Osteocyte (in vitro differentiated cells): ENCODE results near the gene CD200R1L. TPM values are rescaled to one million over a fixed set of nuclear protein-coding genes. Genes with fewer than 3 reads are reported as not detected.
A peak's percentile ranks its signal among the peaks of the same experiment; 100 is the strongest.

ENCODE experiments used
- DNase-seq: peaks from one replicate; pipeline ENCODE4 v3.0.0; 2021; ENCODE audit warnings: mixed read lengths; ENCODE audit not compliant: unreplicated experiment; ENCODE audit errors: extremely low spot score
- H3K27ac Mint-ChIP-seq: one replicate; pipeline ENCODE4 v1.8.0; 2021; ENCODE audit warnings: mild to moderate bottlenecking, mixed read lengths; ENCODE audit not compliant: unreplicated experiment
- H3K27me3 Mint-ChIP-seq: one replicate; pipeline ENCODE4 v1.8.0; 2021; ENCODE audit warnings: mixed read lengths; ENCODE audit not compliant: unreplicated experiment
- H3K36me3 Mint-ChIP-seq: one replicate; pipeline ENCODE4 v1.8.0; 2021; ENCODE audit warnings: mixed read lengths; ENCODE audit not compliant: unreplicated experiment
- H3K4me1 Mint-ChIP-seq: one replicate; pipeline ENCODE4 v1.8.0; 2021; ENCODE audit warnings: mixed read lengths; ENCODE audit not compliant: unreplicated experiment
- H3K4me3 Mint-ChIP-seq: one replicate; pipeline ENCODE4 v1.8.0; 2021; ENCODE audit warnings: mild to moderate bottlenecking, moderate library complexity, mixed read lengths; ENCODE audit not compliant: unreplicated experiment
- H3K9me3 Mint-ChIP-seq: one replicate; pipeline ENCODE4 v1.8.0; 2021; ENCODE audit warnings: mixed read lengths; ENCODE audit not compliant: unreplicated experiment
- total RNA-seq: library from RNA; stranded (reverse); gene quantifications from 2 replicates; pipeline ENCODE4 v1.2.1, GENCODE V29; 2021
- TF ChIP-seq, protein P1 (sequence below): fragments of 200-600 bp; sonication (generic); IDR thresholded peaks from 2 replicates; pipeline ENCODE4 v1.5.0; 2021; ENCODE audit warnings: antibody characterized with exemption, mild to moderate bottlenecking, moderate library complexity

CD200R1L gene
- total RNA-seq, 1 donor from 2014 or later = not detected

DNA sequence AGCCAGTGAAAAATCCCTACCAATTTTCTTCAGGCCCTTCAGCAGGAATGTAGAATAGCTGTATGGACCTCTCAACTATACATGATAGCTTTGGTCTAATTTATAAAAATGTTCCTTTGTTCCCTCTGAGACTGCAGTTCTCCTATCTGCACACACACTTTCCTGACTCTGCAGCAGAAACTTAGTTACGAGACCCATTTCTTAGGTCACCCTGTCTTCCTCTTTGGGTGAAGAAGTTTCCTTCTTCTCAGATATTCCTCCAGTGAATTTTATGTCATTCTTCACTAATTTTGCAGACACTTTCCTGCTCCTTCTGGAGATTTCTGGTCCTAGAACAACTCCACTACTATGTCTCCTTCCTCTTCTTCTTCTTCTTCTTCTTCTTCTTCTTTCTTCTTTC, 42.6 kb downstream of the CD200R1L start:
- H3K27me3 Mint-ChIP-seq = no peaks in the 10 kb centered on the region
- TF ChIP-seq, protein P1, sequence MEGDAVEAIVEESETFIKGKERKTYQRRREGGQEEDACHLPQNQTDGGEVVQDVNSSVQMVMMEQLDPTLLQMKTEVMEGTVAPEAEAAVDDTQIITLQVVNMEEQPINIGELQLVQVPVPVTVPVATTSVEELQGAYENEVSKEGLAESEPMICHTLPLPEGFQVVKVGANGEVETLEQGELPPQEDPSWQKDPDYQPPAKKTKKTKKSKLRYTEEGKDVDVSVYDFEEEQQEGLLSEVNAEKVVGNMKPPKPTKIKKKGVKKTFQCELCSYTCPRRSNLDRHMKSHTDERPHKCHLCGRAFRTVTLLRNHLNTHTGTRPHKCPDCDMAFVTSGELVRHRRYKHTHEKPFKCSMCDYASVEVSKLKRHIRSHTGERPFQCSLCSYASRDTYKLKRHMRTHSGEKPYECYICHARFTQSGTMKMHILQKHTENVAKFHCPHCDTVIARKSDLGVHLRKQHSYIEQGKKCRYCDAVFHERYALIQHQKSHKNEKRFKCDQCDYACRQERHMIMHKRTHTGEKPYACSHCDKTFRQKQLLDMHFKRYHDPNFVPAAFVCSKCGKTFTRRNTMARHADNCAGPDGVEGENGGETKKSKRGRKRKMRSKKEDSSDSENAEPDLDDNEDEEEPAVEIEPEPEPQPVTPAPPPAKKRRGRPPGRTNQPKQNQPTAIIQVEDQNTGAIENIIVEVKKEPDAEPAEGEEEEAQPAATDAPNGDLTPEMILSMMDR = no peak
- peaks cover 5% of the 10 kb centered on the region for H3K9me3 Mint-ChIP-seq
- H3K4me1 Mint-ChIP-seq = peaks cover 22% of the 10 kb centered on the region
- H3K27ac Mint-ChIP-seq = no peak overlapping the region
- no peaks in the 10 kb centered on the region for H3K36me3 Mint-ChIP-seq
- no peak for DNase-seq
- H3K4me3 Mint-ChIP-seq = no peak overlapping the region

DNA sequence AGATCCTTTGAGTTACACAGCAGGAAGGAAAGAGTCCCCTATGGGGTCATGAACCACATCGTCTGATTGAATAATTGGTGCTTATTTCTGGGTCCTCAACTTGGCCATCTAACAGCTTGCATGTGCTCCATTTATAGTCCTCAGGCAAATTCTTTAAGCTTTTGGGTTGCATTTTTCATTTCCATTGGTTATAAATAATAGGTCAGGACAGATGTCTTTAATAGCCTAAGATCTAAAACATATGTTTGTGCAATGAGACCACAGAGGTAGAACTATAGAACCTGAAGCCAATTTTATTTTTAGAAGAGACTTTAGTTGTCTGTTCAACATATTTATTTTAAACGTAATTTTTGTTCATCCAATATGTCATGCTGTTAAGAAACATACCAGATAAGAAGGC, 43.2 kb downstream of the CD200R1L start:
- TF ChIP-seq, protein P1 = no peak
- Mint-ChIP-seq H3K9me3 (peaks cover 5% of the 10 kb centered on the region), H3K36me3 (no peaks in the 10 kb centered on the region), H3K27ac (no peak overlapping the region), H3K4me3 (no peak overlapping the region), H3K27me3 (no peaks in the 10 kb centered on the region), H3K4me1 (peaks cover 25% of the 10 kb centered on the region)
- no peak for DNase-seq

GRCh38 chr3:112802338-112802737, 44.3 kb downstream of the CD200R1L start:
- Mint-ChIP-seq H3K9me3 (peaks cover 5% of the 10 kb centered on the region), H3K27me3 (no peaks in the 10 kb centered on the region), H3K4me3 (no peak overlapping the region), H3K27ac (no peak overlapping the region), H3K36me3 (no peaks in the 10 kb centered on the region), H3K4me1 (peaks cover 25% of the 10 kb centered on the region)
- no peak for DNase-seq
- TF ChIP-seq, protein P1 = no peak

DNA sequence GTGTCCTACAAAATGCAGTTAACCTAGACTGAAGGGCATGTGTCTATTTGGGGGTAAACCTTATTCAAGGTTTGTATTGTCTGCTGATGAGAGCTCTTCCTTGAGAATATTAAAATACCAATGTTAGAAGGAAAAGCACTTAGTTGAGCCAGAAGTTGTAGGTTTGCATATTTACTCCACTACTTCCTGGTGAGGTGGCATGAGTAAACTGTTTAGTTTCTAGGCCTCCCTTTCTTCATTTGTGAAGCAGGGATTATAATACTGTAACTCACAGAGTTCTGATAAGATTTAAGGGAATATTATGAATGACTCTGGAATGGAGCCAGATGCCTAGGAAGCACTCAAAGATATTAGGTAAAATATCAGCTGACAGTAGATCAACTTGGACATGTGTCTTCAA, 46.7 kb downstream of the CD200R1L start:
- Mint-ChIP-seq H3K27ac (peak overlapping the region; percentile 37), H3K4me1 (peaks cover 25% of the 10 kb centered on the region), H3K4me3 (no peak overlapping the region), H3K36me3 (no peaks in the 10 kb centered on the region), H3K9me3 (peaks cover 5% of the 10 kb centered on the region), H3K27me3 (no peaks in the 10 kb centered on the region)
- DNase-seq = no peak
- TF ChIP-seq, protein P1 = no peak

- no peaks in the 10 kb centered on the region for H3K36me3 Mint-ChIP-seq
- no peaks in the 10 kb centered on the region for H3K27me3 Mint-ChIP-seq
- H3K27ac Mint-ChIP-seq = no peak overlapping the region
- TF ChIP-seq, protein P1 = no peak
- DNase-seq = no peak
- H3K4me1 Mint-ChIP-seq = peaks cover 27% of the 10 kb centered on the region
- H3K4me3 Mint-ChIP-seq = no peak overlapping the region
- no peaks in the 10 kb centered on the region for H3K9me3 Mint-ChIP-seq
These were observed 52.0 kb downstream of the CD200R1L start for GRCh38 chr3:112794622-112795172.
